ENCODE measurements around the gene TFG.

TFG gene

DNA sequence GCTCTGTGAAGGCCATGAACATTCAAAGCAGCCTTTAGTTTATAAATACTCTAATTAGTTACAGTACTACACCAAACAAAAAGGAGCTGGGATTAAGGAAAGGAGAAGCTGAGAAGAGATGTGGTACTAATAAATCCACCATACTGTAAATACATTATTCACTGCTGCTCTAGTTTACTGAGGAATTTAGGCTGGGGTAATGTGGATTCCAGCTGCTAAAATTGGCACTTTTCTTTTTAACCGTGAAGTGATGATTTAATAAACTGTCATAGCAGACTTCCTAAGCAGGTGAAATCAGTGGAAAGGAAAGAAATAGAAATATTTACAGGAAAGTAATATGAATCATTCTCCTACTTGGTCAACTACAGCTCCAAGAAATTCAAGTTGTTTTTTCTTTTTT lies 88.7 kb downstream of the TFG start:
- DNase-seq (ENCODE audit: low spot score), result no peak
